Neural cell (in vitro differentiated cells): ENCODE results near the gene RASL10A. TPM values are rescaled to one million over a fixed set of nuclear protein-coding genes. Genes with fewer than 3 reads are reported as not detected.

ENCODE experiments used
- H2AFZ ChIP-seq: fragments of 200-600, 300-800 bp; sonication (generic), shearing (Covaris generic); 2 replicates; pipeline ENCODE4 v1.6.0; 2014; ENCODE audit warnings: low read depth, mild to moderate bottlenecking, antibody characterized with exemption, low read length, moderate library complexity
- H3F3A ChIP-seq: fragments of 200-600 bp; shearing (Covaris generic); 2 replicates; pipeline ENCODE4 v1.6.1; 2016; ENCODE audit warnings: mild to moderate bottlenecking, moderate library complexity, mixed read lengths, antibody characterized with exemption, low read length; ENCODE audit not compliant: insufficient read depth, poor library complexity, severe bottlenecking
- H3K27ac ChIP-seq: fragments of 200-600, 300-800 bp; sonication (generic), shearing (Covaris generic); 2 replicates; pipeline ENCODE4 v1.5.1; 2014; ENCODE audit warnings: mild to moderate bottlenecking, low read length, moderate library complexity
- H3K27me3 ChIP-seq: fragments of 300-800, 200-600 bp; sonication (generic), shearing (Covaris generic); 2 replicates; pipeline ENCODE4 v1.6.0; 2014; ENCODE audit warnings: mild to moderate bottlenecking, low read depth, low read length, moderate library complexity; ENCODE audit not compliant: insufficient read depth
- H3K36me3 ChIP-seq: fragments of 300-800, 200-600 bp; sonication (generic), shearing (Covaris generic); 2 replicates; pipeline ENCODE4 v1.5.1; 2014; ENCODE audit warnings: mild to moderate bottlenecking, antibody characterized with exemption, low read length, moderate library complexity; ENCODE audit not compliant: insufficient read depth
- H3K4me2 ChIP-seq: fragments of 300-800, 200-600 bp; sonication (generic), shearing (Covaris generic); 2 replicates; pipeline ENCODE4 v1.6.0; 2014; ENCODE audit warnings: mild to moderate bottlenecking, low read length
- H3K4me3 ChIP-seq: fragments of 300-800, 200-600 bp; sonication (generic), shearing (Covaris generic); 2 replicates; pipeline ENCODE4 v1.5.1; 2014; ENCODE audit warnings: mild to moderate bottlenecking, low read length, moderate library complexity
- H3K79me2 ChIP-seq: fragments of 200-600 bp; shearing (Covaris generic); replicated peaks from 2 replicates; pipeline ENCODE4 v1.6.0; 2014; ENCODE audit warnings: mild to moderate bottlenecking, low read length, moderate library complexity; ENCODE audit not compliant: insufficient read depth
- H3K9ac ChIP-seq: fragments of 300-800, 200-600 bp; sonication (generic), shearing (Covaris generic); 2 replicates; pipeline ENCODE4 v1.6.1; 2016; ENCODE audit warnings: mild to moderate bottlenecking, low read length, mixed read lengths
- H3K9me2 ChIP-seq: fragments of 200-600 bp; shearing (Covaris generic); 2 replicates; pipeline ENCODE4 v1.6.1; 2016; ENCODE audit warnings: mild to moderate bottlenecking, low read length, mixed read lengths; ENCODE audit not compliant: insufficient read depth
- H3K9me3 ChIP-seq: fragments of 200-600, 300-800 bp; sonication (generic), shearing (Covaris generic); 2 replicates; pipeline ENCODE4 v1.6.1; 2016; ENCODE audit warnings: mild to moderate bottlenecking, mixed run types, low read length, moderate library complexity, mixed read lengths
- H4K20me1 ChIP-seq: fragments of 200-600 bp; shearing (Covaris generic); 2 replicates; pipeline ENCODE4 v1.6.1; 2016; ENCODE audit warnings: mild to moderate bottlenecking, mixed run types; ENCODE audit not compliant: insufficient read depth
- EP300 ChIP-seq: fragments of 450-650 bp; conservative IDR thresholded peaks from 2 replicates; pipeline ENCODE4 v1.6.1; 2014; ENCODE audit warnings: antibody characterized with exemption, mild to moderate bottlenecking, moderate library complexity; ENCODE audit not compliant: poor library complexity, severe bottlenecking
- EZH2 ChIP-seq: fragments of 200-600, 300-800 bp; shearing (Covaris generic), sonication (generic); IDR thresholded peaks from 2 replicates; pipeline ENCODE4 v1.6.1; 2014; ENCODE audit warnings: antibody characterized with exemption, low read length, borderline replicate concordance, mild to moderate bottlenecking; ENCODE audit not compliant: insufficient read depth, poor library complexity, severe bottlenecking
- MXI1 ChIP-seq: fragments of 450-650 bp; conservative IDR thresholded peaks from 2 replicates; pipeline ENCODE4 v1.6.1; 2014; ENCODE audit warnings: antibody characterized with exemption, mild to moderate bottlenecking; ENCODE audit not compliant: poor library complexity, severe bottlenecking
- POLR2AphosphoS5 ChIP-seq: IDR thresholded peaks from 2 replicates; pipeline ENCODE4 v1.6.1; 2012
- RAD21 ChIP-seq: fragments of 450-650 bp; conservative IDR thresholded peaks from 2 replicates; pipeline ENCODE4 v1.6.1; 2014; ENCODE audit warnings: antibody characterized with exemption, mild to moderate bottlenecking, moderate library complexity
- SMC3 ChIP-seq: fragments of 450-650 bp; conservative IDR thresholded peaks from 2 replicates; pipeline ENCODE4 v1.6.1; 2014; ENCODE audit warnings: antibody characterized with exemption, mild to moderate bottlenecking, moderate library complexity; ENCODE audit not compliant: poor library complexity
- TAF1 ChIP-seq: IDR thresholded peaks from 2 replicates; pipeline ENCODE4 v1.6.1; 2012; ENCODE audit warnings: low read depth
- polyA plus RNA-seq: library from polyadenylated mRNA; depleted of rRNA; stranded (reverse); fragments of >200 nt; gene quantifications from 2 replicates; pipeline ENCODE4 v1.2.3, GENCODE V29; 2014
- TF ChIP-seq, protein P1 (sequence below): IDR thresholded peaks from 2 replicates; pipeline ENCODE4 v1.6.1; 2012; ENCODE audit warnings: borderline replicate concordance
- TF ChIP-seq, protein P2 (sequence below): fragments of 450-650 bp; IDR thresholded peaks from 2 replicates; pipeline ENCODE4 v1.5.1; 2014; ENCODE audit warnings: antibody characterized with exemption, mild to moderate bottlenecking, moderate library complexity; ENCODE audit not compliant: poor library complexity, severe bottlenecking

Gene RASL10A
- polyA plus RNA-seq, 1 donor from 2014 or later = 3.0 TPM

DNA sequence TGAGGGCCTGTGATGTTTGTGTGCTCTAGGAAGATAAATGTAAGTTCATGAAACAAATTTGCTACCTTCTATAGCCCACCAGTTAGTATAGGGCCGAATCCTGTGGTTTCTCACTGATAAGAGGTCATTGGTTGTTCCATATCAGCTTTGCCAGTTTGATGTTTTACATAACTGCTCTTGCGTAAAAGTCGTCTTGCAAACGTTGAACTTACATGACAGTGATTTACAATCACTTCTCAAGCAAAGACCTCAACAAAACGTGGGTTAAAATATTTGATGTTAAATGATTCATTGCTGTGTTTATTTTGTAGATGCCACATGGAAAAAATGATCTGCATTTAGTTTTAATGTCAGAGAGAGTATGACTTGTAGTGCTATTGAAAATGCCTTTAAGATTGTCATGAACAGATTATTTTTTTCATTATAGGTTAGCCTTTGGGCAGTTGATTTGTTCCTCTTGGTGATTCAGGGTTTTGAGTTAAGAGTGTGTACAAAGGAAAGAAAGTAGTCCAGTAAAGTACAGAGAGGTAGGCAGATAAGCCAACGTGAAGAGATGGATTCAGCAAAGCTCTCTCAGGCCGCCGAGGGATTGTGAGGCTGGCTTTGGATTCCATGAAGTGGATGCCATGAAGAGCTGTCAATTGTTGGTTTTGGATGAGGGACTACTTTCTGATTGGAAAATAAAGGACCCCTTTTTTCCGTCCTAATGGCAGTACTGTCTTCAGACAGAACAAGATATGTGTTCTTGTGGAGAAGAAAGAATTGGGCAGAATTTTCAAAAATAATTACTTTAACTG, 44.8 kb downstream of the RASL10A start:
- Histone ChIP-seq H3K9ac (peak overlapping the region; percentile 98), H3K36me3 (peaks cover 6% of the 10 kb centered on the region), H4K20me1 (peaks cover 31% of the 10 kb centered on the region), H3K79me2 (peaks cover 92% of the 10 kb centered on the region), H3K27me3 (no peaks in the 10 kb centered on the region), H3K9me3 (no peaks in the 10 kb centered on the region), H2AFZ (no peak overlapping the region), H3K9me2 (no peaks in the 10 kb centered on the region), H3K4me2 (peak overlapping the region; percentile 83), H3K4me3 (peak overlapping the region; percentile 91), H3K27ac (no peak overlapping the region), H3F3A (no peaks in the 10 kb centered on the region)
- TF ChIP-seq SMC3 (no peak), EZH2 (no peak), TAF1 (no peak), RAD21 (no peak), POLR2AphosphoS5 (no peak), EP300 (no peak), MXI1 (no peak)
- TF ChIP-seq, protein P1, sequence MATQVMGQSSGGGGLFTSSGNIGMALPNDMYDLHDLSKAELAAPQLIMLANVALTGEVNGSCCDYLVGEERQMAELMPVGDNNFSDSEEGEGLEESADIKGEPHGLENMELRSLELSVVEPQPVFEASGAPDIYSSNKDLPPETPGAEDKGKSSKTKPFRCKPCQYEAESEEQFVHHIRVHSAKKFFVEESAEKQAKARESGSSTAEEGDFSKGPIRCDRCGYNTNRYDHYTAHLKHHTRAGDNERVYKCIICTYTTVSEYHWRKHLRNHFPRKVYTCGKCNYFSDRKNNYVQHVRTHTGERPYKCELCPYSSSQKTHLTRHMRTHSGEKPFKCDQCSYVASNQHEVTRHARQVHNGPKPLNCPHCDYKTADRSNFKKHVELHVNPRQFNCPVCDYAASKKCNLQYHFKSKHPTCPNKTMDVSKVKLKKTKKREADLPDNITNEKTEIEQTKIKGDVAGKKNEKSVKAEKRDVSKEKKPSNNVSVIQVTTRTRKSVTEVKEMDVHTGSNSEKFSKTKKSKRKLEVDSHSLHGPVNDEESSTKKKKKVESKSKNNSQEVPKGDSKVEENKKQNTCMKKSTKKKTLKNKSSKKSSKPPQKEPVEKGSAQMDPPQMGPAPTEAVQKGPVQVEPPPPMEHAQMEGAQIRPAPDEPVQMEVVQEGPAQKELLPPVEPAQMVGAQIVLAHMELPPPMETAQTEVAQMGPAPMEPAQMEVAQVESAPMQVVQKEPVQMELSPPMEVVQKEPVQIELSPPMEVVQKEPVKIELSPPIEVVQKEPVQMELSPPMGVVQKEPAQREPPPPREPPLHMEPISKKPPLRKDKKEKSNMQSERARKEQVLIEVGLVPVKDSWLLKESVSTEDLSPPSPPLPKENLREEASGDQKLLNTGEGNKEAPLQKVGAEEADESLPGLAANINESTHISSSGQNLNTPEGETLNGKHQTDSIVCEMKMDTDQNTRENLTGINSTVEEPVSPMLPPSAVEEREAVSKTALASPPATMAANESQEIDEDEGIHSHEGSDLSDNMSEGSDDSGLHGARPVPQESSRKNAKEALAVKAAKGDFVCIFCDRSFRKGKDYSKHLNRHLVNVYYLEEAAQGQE = no peak
- TF ChIP-seq, protein P2, sequence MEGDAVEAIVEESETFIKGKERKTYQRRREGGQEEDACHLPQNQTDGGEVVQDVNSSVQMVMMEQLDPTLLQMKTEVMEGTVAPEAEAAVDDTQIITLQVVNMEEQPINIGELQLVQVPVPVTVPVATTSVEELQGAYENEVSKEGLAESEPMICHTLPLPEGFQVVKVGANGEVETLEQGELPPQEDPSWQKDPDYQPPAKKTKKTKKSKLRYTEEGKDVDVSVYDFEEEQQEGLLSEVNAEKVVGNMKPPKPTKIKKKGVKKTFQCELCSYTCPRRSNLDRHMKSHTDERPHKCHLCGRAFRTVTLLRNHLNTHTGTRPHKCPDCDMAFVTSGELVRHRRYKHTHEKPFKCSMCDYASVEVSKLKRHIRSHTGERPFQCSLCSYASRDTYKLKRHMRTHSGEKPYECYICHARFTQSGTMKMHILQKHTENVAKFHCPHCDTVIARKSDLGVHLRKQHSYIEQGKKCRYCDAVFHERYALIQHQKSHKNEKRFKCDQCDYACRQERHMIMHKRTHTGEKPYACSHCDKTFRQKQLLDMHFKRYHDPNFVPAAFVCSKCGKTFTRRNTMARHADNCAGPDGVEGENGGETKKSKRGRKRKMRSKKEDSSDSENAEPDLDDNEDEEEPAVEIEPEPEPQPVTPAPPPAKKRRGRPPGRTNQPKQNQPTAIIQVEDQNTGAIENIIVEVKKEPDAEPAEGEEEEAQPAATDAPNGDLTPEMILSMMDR = no peak

DNA sequence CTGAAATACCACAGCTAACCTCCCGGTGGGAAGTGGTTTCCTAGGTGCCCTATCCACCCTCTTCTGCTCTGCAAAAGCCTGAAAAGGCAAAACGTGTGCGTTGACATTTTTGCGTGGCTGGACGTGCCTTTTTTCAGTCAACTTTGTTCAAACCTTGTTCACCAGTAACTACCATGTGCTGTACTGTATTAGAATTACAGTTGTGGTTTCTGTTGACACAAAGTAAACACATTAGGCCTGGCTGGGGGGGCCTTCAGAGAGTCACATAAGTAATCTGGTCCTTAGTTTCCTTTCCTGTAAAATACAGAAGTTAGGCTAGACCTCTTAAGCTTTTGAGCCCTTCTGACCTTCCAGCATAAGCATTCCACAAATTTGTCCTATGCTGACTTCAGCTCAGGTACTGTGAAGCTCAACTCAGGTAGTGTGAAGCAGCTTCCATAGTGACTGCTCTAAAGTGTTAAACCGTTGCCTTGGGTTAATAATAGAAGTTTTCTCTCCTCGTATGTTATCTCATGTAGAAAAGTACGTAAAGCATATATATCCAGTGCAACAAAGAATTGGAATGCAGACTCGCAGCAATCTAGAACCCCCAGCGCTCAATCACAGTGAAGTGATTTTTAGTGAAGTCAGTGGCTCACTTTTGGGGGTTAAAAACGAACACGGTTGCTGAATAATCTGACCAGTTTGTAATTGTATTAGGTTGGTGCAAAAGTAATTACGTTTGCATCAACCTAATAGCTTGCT, 45.6 kb downstream of the RASL10A start:
- H3F3A ChIP-seq = no peaks in the 10 kb centered on the region
- H3K27ac ChIP-seq = no peak overlapping the region
- peak overlapping the region; percentile 83 for H3K4me2 ChIP-seq
- peaks cover 31% of the 10 kb centered on the region for H4K20me1 ChIP-seq
- H3K4me3 ChIP-seq = peak overlapping the region; percentile 91
- H3K9me2 ChIP-seq = no peaks in the 10 kb centered on the region
- H3K79me2 ChIP-seq = peaks cover 84% of the 10 kb centered on the region
- peak overlapping the region; percentile 98 for H3K9ac ChIP-seq
- no peak for TF ChIP-seq TAF1
- no peak for TF ChIP-seq MXI1
- no peak for TF ChIP-seq EP300
- TF ChIP-seq, protein P2 = no peak
- TF ChIP-seq, protein P1 = no peak
- no peak for TF ChIP-seq EZH2
- no peak for TF ChIP-seq POLR2AphosphoS5
- no peak for TF ChIP-seq RAD21
- no peak for TF ChIP-seq SMC3
- H3K27me3 ChIP-seq = no peaks in the 10 kb centered on the region
- peaks cover 6% of the 10 kb centered on the region for H3K36me3 ChIP-seq
- H3K9me3 ChIP-seq = no peaks in the 10 kb centered on the region
- no peak overlapping the region for H2AFZ ChIP-seq
